Measurements from ENCODE around the gene SPTBN4. TPM values are rescaled to one million over a fixed set of nuclear protein-coding genes. Genes with fewer than 3 reads are reported as not detected.

Gene SPTBN4
- under 1 TPM; 0.34 to 1.00 TPM for total RNA-seq

GRCh38 chr19:40466985-40467734 lies at the start of gene SPTBN4:
Gene SPTBN4, plus strand, starts transcription at chr19:40467001. Its CDS starts 5,621 bp downstream, at chr19:40472622.

GRCh38 chr19:40425450-40426287 lies 41.1 kb upstream of the SPTBN4 start, which contains the start of gene SERTAD1:
Gene SERTAD1, minus strand, starts transcription at chr19:40425992. Its CDS starts 2,446 bp downstream, at chr19:40423546.

DNA sequence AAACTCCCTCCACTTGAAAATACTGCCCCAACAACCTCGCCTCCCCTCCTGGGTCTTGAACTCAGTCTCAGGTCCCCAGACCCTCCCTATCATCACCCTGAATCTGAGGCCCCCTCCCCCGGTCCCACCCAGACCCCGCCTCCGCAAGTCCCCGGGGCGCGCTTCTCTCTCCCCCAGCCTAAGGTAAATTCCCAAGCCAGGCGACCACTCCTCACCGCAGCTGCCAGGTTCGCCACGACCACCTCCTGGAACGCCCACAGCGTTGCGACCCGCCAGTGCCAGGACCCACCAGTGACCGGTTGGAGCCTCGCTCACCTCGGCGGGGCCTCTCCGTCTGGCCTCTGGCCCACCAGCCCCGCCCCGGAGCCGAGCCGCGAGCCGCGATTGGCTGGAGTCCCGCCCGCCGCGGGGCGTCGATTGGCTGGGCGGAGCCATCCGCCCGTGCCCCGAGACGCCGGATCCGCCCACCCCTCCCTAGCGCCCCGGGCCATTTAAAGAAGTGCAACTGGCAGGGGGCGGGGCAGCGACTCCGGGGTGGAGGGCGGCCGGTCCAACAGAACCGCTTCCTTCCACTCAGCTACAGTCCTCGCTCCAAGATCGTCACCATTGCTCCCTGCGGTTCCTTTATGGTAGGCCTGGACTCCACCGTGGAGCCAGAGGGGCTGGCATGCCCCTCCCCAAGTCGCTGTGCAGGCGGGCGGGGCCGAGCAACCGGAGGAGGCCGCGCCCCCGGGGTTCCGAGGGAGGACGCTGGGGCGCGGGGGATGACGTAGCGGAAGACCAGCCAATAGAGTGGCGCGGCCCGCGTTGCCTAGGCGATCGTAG lies 22.6 kb upstream of the SPTBN4 start, which contains the start of gene SERTAD3:
Gene SERTAD3, minus strand, starts transcription at position 336 of the 825 bp plus-strand sequence. CDS start 2,255 bp downstream, outside the sequence.

DNA sequence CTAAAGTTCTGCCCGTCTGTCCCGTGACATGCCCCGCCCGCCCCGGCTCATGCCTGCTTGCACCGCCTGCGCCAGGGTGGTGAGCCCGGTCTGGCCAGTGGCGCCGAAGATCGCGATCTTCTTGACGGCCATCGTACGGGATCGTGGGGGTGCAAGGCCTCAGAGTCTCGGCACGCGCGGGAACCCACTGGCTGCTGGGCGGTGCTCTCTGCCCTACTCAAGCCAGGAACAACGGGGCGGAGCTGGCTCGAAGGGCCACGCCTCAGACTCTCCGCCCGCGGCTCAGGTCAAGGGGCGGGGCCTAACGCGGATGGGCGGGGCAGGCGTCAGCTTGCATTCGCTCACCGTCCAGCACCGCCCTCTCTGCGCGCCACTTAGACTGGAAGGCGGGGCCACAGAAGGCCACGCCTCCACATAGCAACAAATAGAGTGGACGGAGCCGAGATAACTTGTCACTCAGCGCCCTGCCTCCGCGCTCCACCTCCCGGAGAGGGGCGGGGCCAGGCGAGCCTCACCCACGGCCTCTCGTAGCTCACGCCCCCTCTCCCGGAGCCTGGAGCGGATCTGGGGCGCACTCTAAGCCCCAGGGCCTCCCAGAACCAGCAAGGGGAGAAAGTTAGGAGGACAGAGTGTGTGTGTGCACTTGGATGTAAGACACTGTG lies 1.1 kb upstream of the SPTBN4 start, which contains the start of gene BLVRB:
Gene BLVRB, minus strand, starts transcription at position 189 of the 662 bp plus-strand sequence. Its CDS starts 57 bp downstream, at position 132.

GRCh38 chr19:40576585-40577451 lies 110.0 kb downstream of the SPTBN4 start, which contains the start of gene SHKBP1:
Gene SHKBP1, plus strand, starts transcription at chr19:40576873. Its CDS starts 27 bp downstream, at chr19:40576900.

GRCh38 chr19:40601134-40601974 lies 134.6 kb downstream of the SPTBN4 start, which contains the start of gene LTBP4:
Gene LTBP4, plus strand, starts transcription at chr19:40601369. Its CDS starts 19 bp downstream, at chr19:40601388.

Small RNA genes within 50 kb of the gene (small RNA-seq; reads per million reads assigned to genes)
- gene RF00017, result 0 reads per million in 2 donors

Other genes with a start within 250 kb of the SPTBN4 start
- gene TTC9B, start 248.6 kb upstream of the SPTBN4 start, total RNA-seq, result not detected
- under 1 TPM in 1 of 2 donors, not detected in 1; 0.33 TPM for gene CCNP, start 240.3 kb upstream of the SPTBN4 start, total RNA-seq
- 100 to 1,000 TPM; 112 to 116 TPM for gene AKT2, start 181.7 kb upstream of the SPTBN4 start, total RNA-seq
- gene C19orf47, start 118.6 kb upstream of the SPTBN4 start, total RNA-seq, result 10 to 100 TPM in 1 of 2 donors, 1 to 10 TPM in 1; 2.8 to 12.0 TPM
- 100 to 1,000 TPM; 111 to 196 TPM for gene PLD3, start 118.3 kb upstream of the SPTBN4 start, total RNA-seq
- gene HIPK4, start 76.8 kb upstream of the SPTBN4 start, total RNA-seq, result under 1 TPM in 1 of 2 donors, not detected in 1; under 0.01 TPM
- gene PRX, start 53.6 kb upstream of the SPTBN4 start, total RNA-seq, result under 1 TPM; 0.33 to 0.69 TPM
- 10 to 100 TPM in 1 of 2 donors, 1 to 10 TPM in 1; 6.9 to 12.7 TPM for gene SERTAD1, start 41.0 kb upstream of the SPTBN4 start, total RNA-seq
- gene SERTAD3, start 22.7 kb upstream of the SPTBN4 start, total RNA-seq, result 10 to 100 TPM; 20.3 to 23.0 TPM
- gene BLVRB, start 1.3 kb upstream of the SPTBN4 start, total RNA-seq, result 10 to 100 TPM; 83.6 to 93.6 TPM
- gene SHKBP1, start 109.9 kb downstream of the SPTBN4 start, total RNA-seq, result 10 to 100 TPM; 20.0 to 30.6 TPM
- gene LTBP4, start 134.4 kb downstream of the SPTBN4 start, total RNA-seq, result 10 to 100 TPM; 15.5 to 17.3 TPM
- gene NUMBL, start 223.7 kb downstream of the SPTBN4 start, total RNA-seq, result 10 to 100 TPM in 1 of 2 donors, 1 to 10 TPM in 1; 9.0 to 17.6 TPM
- 10 to 100 TPM; 55.4 to 57.9 TPM for gene COQ8B, start 249.9 kb downstream of the SPTBN4 start, total RNA-seq

All from melanocyte of skin (primary cell).